GM18868 (cell line): ENCODE data around the gene PRSS48.
"Not testable (repeated sequence)": the region's sequence is repeated elsewhere in the genome, so short reads cannot be mapped to it uniquely, and the experiment has no call there.

Experiments used
- ATAC-seq: cut with Tn5 transposase; IDR thresholded peaks from one replicate; pipeline ENCODE4 v1.9.1; 2021; ENCODE audit warnings: mild to moderate bottlenecking, moderate library complexity; ENCODE audit not compliant: unreplicated experiment

PRSS48 gene, protein sequence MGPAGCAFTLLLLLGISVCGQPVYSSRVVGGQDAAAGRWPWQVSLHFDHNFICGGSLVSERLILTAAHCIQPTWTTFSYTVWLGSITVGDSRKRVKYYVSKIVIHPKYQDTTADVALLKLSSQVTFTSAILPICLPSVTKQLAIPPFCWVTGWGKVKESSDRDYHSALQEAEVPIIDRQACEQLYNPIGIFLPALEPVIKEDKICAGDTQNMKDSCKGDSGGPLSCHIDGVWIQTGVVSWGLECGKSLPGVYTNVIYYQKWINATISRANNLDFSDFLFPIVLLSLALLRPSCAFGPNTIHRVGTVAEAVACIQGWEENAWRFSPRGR

GRCh38 chr4:151276787-151277562 is at the start of gene PRSS48:
Gene PRSS48 (plus strand): TSS chr4:151277161. CDS start chr4:151277173, 12 bp downstream.
- peak; percentile 80 for ATAC-seq

GRCh38 chr4:151227172-151227571 is 49.8 kb upstream of the PRSS48 start:
- ATAC-seq, result no peak

DNA sequence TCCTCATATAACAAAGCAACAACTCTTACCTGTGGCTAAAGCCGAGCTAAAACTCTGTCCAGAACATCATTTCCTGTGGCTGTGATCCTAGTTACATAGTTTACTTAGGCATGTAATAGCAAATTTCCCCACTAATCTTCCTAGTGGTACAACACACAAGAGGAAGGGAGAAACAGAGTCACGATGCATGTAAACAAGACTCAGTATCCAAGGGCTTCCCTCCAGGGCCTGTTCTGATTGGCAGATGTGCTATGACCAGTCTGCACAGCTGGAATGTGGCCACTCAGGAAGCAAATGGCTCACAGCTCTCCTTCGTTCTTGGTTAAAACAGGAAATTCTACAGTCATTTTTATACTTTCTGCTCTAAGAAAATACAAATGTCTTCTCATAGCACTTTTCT is 49.2 kb upstream of the PRSS48 start:
- ATAC-seq, result no peak

- ATAC-seq, result no peak
These were observed 48.5 kb upstream of the PRSS48 start for GRCh38 chr4:151228189-151229119.

DNA sequence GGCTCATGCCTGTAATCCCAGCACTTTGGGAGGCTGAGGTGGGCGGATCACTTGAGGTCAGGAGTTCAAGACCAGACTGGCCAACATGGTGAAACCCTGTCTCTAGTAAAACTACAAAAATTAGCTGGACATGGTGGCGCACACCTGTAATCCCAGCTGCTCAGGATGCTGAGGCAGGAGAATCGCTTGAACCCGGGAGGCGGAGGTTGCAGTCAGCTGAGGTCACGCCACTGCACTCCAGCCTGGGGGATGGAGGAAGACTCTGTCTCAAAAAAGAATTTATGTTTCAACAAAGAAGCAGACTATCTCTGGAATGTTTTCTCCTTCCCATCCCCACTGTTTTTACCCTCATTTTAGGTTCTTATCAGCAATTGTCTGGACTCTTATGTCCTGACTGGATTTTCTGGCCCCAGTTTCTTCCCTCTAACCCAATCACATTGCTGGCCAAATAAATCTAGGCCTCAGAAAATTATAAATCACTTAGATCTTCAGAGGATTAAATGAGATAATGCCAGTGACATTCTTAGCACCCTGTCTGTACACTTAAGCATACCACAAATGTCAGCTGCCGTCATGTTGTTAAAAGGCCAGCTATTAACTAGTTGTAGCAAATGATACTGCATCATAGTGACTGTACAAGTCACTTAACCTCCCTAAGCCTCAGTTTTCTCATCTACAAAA is 44.9 kb upstream of the PRSS48 start:
- ATAC-seq, result no peak

- ATAC-seq, result no peak
These were observed 43.4 kb upstream of the PRSS48 start for GRCh38 chr4:151233600-151233999.

- not testable (repeated sequence) for ATAC-seq
These were observed 41.6 kb upstream of the PRSS48 start for GRCh38 chr4:151235373-151235772.

DNA sequence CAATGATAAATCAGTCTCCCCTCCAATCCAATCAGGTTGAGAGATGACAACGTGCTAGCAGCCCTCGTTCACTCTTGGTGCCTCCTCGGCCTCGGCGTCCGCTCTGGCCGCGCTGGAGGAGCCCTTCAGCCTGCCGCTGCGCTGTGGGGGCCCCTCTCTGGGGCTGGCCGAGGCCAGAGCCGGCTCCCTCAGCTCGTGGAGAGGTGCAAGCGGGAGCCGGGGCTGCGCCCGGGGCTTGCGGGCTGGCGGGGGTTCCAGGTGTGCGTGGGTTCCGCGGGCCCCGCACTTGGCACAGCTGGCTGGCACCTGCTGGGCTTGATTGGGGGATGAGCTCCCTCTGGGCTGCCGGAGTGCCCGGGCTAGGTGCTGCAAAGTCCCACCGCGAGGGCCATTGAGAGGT is 40.9 kb upstream of the PRSS48 start:
- no peak for ATAC-seq

DNA sequence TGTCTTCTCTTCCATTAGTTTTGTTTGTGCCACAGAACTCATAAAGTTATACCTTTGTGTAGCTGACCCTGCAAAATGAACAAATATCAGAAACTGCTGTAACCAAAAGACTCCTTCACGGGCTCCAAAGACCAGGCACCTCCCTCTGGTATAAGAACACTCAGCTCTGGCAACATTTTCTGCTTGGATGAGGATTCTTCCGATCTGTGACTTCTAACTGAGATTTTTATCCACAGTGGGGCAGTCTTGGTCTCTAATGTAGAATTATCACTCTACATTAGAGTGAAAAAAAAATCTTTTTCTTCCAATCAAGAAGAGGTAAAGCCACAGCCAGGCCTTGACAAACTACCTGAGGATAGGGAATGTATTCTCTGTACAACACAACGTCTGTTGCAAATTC is 38.5 kb upstream of the PRSS48 start:
- ATAC-seq, result no peak

GRCh38 chr4:151239608-151240007 is 37.4 kb upstream of the PRSS48 start:
- no peak for ATAC-seq

- no peak for ATAC-seq
These were observed 34.7 kb upstream of the PRSS48 start for GRCh38 chr4:151242305-151242704.

GRCh38 chr4:151246742-151247141 is 30.2 kb upstream of the PRSS48 start:
- ATAC-seq, result no peak

DNA sequence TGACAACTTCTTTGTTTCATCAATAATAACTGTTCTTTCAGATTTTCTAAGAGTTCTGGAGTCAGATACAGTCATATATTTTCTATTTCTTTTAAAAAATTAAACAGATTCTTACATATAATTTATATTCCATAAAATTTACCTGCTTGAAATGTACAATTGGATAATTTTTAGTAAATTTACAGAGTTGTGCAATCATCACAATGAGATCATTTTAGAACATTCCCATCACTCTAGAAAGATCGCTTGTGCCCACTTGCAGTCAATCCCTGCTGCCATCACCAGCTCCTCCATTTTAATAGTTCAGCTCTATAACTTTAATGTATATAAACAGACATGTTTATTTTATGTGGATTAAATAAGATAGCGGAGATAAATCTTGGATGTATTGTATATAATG is 29.6 kb upstream of the PRSS48 start:
- no peak for ATAC-seq

DNA sequence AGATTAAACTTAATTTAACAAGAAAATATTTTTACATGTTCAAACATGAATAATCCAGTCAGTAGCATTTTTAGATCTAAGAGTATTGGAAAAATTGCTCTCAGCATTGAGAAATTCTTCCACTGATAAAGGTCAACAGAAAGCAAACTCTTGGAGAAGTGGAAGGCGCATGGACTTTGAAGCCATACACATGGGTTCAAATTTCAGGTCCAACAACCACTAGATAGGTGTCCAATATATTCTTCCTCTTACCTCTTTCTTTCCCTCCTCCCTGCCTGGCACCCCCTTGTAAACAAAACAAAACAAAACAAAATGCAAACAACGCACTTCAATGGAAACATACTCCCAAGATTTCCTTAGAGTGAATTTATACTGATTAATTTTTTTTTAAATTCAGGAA is 28.4 kb upstream of the PRSS48 start:
- ATAC-seq, result no peak

DNA sequence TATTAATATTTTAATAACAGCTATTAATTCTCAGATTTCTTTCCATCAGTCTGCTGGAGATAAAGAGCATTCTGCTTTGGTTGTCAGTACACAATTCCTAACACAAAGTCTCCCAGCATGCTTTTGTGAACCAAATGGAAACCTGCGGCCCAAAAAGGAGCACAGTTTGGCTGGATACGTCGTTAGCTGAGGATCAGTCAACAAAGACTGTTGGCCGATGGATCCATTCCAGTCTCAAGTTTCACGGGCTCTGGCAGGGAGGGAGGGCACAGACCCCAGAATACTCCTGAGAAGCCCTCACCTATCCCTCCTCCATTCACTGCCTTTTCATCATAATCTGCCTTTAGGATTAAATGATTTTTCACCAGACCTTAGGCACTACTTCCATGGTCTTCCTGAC is 26.3 kb upstream of the PRSS48 start:
- no peak for ATAC-seq

- ATAC-seq, result no peak
These were observed 25.2 kb upstream of the PRSS48 start for GRCh38 chr4:151251603-151252304.

GRCh38 chr4:151255226-151255625 is 21.7 kb upstream of the PRSS48 start:
- ATAC-seq, result not testable (repeated sequence)

DNA sequence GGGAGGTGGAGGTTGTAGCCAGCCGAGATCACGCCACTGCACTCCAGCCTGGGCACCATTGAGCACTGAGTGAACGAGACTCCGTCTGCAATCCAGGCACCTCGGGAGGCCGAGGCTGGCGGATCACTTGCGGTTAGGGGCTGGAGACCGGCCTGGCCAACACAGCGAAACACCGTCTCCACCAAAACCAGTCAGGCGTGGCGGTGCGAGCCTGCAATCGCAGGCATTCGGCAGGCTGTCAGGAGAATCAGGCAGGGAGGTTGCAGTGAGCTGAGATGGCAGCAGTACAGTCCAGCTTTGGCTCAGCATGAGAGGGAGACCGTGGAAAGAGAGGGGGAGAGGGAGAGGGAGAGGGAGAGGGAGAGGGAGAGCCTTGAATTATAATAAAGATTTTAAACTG is 21.3 kb upstream of the PRSS48 start:
- not testable (repeated sequence) for ATAC-seq

DNA sequence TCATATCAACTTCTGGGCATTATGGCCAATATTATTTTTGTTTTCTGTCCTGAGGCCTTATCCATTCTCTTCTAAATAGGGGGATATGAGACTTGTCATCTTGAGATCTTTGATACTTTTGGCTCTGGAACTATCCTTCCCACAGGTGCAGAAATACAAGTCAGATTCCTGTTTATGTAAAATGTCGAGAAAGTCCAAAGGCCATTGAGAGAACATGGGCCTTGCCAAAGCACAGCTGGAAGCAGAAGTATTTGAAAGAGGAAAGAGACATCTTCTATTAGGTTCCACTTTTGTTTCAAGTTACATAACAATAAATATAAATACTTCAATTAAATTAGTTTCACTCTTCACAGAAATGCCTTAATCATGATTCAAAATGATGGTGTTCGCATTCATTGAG is 20.8 kb upstream of the PRSS48 start:
- ATAC-seq, result no peak

- no peak for ATAC-seq
These were observed 19.3 kb upstream of the PRSS48 start for GRCh38 chr4:151257704-151258103.
